GM23248 (cell line): ENCODE data around the gene SRCIN1.

Source experiments
- EZH2 ChIP-seq: fragments of 200-600 bp; sonication (generic); IDR thresholded peaks from 2 replicates; pipeline ENCODE4 v1.6.1; 2018; ENCODE audit warnings: antibody characterized with exemption, mild to moderate bottlenecking; ENCODE audit not compliant: insufficient read depth, poor library complexity, severe bottlenecking
- EZH2phosphoT487 ChIP-seq: fragments of 200-600 bp; sonication (generic); IDR thresholded peaks from 2 replicates; pipeline ENCODE4 v1.6.1; 2018; ENCODE audit warnings: antibody characterized with exemption, moderate library complexity, mild to moderate bottlenecking, low read depth; ENCODE audit not compliant: insufficient read depth

DNA sequence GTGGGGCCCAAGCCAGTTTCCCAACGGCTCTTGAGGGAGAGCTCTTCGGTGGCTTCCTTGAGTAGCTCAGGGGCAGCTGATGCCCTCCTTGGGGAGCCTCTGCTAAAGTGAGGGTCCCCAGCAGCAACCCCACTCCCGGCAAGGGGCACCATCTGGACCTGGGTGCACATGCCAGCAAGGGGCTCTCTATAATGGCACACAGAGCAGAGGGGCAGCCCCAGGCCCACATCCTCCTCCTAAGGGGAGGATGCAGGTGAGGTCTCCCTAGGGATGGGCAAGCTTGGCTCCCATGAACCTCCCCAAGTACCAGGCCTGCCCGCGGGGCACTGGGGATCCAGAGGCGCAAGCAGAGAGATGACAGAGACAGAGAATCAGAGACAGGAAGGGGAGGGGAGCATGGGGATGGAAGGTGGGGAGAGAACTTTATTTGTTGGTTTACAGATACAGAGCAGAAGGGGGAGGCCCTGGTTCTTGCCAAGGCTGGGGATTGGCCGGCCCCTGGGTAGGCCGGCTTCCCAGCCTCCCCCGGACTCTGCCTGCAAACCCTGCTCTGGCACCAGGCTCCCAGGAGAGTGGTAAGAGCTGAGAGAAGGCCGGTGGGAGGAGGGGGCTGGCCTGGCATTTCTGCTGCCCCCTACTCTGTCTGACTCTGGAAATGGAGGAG lies 61.4 kb downstream of the SRCIN1 start:
- no peak for TF ChIP-seq EZH2
- no peak for TF ChIP-seq EZH2phosphoT487
